HG02981 (cell line): ENCODE measurements around the gene MFAP2.
"Not testable (repeated sequence)": the region's sequence is repeated elsewhere in the genome, so short reads cannot be mapped to it uniquely, and the experiment has no call there.

Source experiments
- ATAC-seq: cut with Tn5 transposase; IDR thresholded peaks from one replicate; pipeline ENCODE4 v1.9.1; 2021; ENCODE audit warnings: mild to moderate bottlenecking, moderate library complexity; ENCODE audit not compliant: unreplicated experiment

MFAP2 gene

GRCh38 chr1:16965486-16966067, 14.8 kb downstream of the MFAP2 start:
- ATAC-seq: no peak

- ATAC-seq: not testable (repeated sequence)
Observed at GRCh38 chr1:16964169-16964568, 16.3 kb downstream of the MFAP2 start.

GRCh38 chr1:16961297-16962133, 18.9 kb downstream of the MFAP2 start:
- ATAC-seq: no peak

DNA sequence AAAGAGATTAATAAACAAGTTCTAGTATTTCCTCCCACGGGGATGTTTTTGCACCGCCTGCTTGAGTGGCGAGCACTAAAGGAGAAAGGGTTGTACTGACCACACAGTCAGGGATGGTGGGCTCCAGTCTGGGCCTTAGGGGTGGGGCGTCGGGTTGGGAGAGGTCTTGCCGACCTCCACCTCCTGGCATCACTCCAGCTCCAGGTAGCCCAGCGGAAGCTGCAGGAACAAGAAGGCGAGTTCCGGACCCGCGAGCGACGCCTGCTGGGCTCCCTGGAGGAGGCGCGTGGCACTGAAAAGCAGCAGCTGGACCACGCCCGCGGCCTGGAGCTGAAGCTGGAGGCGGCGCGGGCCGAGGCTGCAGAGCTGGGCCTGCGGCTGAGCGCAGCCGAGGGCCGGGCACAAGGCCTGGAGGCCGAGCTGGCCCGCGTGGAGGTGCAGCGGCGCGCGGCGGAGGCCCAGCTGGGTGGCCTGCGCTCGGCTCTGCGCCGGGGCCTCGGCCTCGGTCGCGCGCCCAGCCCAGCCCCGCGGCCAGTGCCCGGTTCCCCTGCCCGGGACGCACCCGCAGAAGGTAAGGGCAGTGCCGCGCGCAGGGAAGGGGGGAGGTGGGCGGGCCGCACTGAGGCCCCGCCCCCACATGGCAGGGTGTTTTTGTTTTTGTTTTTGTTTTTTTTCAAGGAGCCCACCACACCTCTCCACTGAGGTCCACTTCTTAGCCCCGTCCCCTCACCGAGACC, 19.7 kb downstream of the MFAP2 start:
- no peak for ATAC-seq

- no peak for ATAC-seq
Observed at GRCh38 chr1:16958475-16958874, 21.9 kb downstream of the MFAP2 start.

DNA sequence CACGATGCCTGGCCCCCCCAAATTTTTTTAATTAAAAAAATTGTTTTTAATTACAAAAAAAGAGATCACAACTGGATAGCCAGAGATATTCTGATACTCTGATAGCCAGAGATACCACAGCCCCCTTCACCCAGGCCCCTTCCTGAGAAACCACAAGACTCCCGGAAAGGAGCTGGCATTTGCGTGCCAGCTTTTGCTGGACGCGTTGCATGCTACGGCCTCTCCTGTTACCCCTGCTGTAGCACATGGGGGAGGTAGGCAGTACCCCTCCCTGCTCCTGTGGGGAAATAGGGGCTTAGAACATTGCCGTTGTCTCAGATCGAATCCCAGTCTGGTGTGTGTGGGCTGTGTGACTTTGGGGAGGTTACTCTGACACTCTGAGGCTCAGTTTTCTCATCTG, 22.7 kb downstream of the MFAP2 start:
- ATAC-seq: no peak

DNA sequence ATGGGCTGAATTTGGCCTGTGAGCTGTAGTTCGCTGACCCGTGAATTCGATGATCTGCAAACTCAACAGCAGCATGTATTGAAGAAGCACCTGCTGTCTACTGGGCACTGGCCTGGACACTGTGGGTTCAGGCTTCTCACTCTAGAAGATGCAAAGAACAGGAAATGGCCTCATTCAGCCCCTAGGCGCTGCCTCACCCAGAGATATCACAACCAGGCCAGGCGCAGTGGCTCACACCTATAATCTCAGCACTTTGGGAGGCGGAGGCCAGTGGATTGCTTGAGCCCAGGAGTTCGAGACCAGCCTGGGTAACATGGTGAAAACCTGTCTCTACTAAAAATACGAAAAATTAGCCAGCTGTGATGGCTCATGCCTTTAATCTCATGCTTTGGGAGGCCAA, 23.6 kb downstream of the MFAP2 start:
- no peak for ATAC-seq

DNA sequence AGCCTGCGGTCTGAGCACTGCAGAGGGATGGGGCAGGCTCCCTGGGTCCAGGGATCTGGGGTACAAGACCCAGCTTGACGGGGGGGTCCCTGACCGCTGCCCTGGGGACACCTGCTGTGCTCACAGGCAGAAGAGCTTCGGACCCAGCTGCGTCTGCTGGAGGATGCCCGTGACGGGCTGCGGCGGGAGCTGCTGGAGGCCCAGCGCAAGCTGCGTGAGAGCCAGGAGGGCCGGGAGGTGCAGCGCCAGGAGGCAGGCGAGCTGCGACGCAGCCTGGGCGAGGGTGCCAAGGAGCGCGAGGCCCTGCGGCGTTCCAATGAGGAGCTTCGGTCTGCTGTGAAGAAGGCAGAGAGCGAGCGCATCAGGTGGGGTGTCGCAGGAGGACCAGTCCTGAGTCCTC, 25.2 kb downstream of the MFAP2 start:
- no peak for ATAC-seq

DNA sequence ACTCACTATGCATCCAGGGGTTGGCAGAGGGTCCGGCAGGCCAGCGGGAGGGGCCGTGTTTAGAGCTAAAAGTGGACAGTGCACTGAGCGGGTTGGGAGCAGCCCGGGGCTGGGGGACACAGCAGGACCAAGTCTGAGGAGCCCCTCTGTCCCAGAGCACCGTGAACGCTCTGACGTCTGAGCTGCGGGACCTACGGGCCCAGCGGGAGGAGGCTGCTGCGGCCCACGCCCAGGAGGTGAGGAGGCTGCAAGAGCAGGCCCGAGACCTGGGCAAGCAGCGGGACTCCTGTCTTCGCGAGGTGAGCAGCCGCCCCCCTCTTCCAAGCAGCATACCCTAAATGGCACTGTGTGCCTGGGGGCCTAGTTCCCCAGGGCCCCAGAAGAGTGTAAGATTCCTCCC, 25.8 kb downstream of the MFAP2 start:
- no peak for ATAC-seq

GRCh38 chr1:16952376-16952775, 28.0 kb downstream of the MFAP2 start:
- not testable (repeated sequence) for ATAC-seq

- not testable (repeated sequence) for ATAC-seq
Observed at GRCh38 chr1:16949026-16949425, 31.4 kb downstream of the MFAP2 start.

- ATAC-seq: not testable (repeated sequence)
Observed at GRCh38 chr1:16948282-16948891, 32.0 kb downstream of the MFAP2 start.

GRCh38 chr1:16946646-16947045, 33.8 kb downstream of the MFAP2 start:
- no peak for ATAC-seq

DNA sequence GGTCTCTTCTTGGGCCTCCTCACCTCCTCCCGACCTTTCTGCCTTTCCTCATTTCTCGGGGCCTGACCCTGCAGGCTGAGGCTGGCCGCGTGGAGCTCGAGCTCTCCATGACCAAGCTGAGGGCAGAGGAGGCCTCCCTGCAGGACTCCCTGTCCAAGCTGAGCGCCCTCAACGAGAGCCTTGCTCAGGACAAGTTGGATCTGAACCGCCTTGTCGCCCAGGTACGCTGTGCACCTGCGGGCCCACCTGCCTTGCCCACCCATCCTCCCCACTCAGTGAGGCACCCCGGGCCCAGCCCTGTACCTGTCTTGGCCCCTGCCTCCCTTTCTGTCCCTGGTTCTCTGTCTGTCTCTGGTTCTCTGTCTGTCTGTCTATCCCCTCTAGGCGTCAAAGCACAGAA, 34.2 kb downstream of the MFAP2 start:
- not testable (repeated sequence) for ATAC-seq

GRCh38 chr1:16945512-16945911, 34.9 kb downstream of the MFAP2 start:
- ATAC-seq: not testable (repeated sequence)

DNA sequence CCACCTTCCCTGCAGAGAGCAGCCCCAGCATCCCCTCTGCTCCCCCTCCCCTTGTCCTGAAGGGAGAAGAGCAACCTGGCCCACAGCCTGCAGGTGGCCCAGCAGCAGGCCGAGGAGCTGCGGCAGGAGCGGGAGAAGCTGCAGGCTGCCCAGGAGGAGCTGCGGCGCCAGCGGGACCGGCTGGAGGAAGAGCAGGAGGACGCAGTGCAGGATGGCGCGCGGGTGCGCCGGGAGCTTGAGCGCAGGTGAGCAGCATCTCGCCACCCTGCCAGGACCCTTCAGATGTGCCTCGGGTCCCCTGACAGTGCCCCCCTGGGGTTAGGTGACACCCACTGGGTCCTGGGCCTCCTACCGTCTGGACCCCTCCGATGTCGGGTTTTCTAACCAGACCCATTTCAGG, 36.4 kb downstream of the MFAP2 start:
- ATAC-seq: no peak

- ATAC-seq: not testable (repeated sequence)
Observed at GRCh38 chr1:16939386-16940180, 40.8 kb downstream of the MFAP2 start.

DNA sequence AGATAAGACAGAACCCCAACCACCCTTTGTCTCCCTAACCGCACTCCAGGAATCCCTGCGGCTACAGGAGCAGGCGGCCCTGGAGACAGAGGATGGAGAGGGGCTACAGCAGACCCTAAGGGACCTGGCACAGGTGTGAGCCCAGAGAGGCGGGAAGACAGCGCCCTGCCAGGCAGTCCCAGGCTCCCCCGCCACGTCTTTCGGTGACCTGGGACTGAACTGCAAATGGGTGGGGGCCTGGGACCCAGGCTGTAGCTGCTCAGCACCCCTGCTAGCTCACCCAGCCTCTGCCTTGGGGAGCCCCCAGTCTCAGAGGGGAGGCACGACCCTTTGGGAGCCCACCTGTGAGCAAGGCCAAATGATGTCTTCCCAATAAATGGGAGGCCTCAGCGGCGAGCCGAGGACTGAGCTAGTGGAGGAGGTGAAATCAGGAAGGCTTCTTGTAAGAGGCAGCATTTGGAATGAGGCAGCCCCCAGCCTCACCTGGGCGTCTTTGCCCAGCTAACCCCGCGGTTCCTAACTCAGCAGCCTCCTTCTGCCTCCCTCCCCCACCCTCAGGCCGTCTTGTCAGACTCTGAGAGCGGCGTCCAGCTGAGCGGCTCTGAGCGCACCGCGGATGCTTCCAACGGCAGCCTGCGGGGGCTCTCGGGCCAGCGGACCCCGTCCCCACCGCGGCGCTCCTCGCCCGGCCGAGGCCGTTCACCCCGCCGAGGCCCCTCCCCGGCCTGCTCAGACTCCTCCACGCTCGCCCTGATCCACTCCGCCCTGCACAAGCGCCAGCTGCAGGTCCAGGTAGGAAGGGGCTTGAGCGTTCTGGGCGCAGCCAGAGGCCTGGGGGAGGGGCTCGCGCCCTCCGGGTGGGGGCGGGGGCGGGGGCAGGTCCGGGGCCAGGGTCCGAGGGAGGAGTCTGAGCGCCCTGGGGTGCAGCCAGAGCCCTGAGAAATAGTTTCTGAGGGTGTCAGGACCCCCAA, 41.8 kb downstream of the MFAP2 start:
- no peak for ATAC-seq

DNA sequence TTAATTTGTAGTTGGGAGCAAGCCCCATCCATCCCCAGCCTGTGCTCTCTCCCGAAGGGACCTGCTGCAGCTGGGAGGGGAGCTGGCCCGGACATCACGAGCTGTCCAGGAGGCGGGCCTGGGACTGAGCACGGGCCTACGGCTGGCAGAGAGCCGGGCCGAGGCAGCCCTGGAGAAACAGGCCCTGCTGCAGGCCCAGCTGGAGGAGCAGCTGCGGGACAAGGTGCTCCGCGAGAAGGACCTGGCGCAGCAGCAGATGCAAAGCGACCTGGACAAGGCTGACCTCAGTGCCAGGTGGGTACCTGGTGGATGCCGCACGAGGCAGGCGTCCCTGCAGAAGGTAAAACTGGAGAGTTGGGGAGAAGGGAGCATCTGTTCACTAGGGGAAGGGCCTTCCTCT, 43.8 kb downstream of the MFAP2 start:
- not testable (repeated sequence) for ATAC-seq
